ENCODE data around the gene ADGRA1.

DNA sequence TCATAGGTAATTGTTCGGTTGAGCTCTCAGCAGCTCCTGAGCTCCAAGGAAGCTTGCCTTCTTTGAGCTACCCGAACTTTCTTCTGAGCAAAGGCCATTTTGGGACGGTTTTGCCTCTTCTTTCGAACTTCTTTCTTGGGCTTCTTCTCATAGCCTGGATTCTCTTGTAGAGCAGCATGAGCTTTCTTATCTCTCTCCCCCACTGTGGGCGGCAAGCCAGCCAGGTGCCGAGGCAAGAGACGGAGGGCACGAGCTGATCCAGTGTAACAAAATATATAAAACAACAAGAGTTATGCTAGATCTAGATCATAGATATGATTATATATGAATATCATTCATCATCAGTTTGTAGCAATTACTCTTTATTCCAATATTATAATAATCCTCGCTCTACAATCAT is 55.8 kb downstream of the ADGRA1 start:
- TF ChIP-seq CTCF (IDR thresholded peaks at IDR 0.05 in 4 of 5, conservative IDR thresholded peaks at IDR 0.05 in 1 of 5) (no peak), POLR2A (IDR thresholded peaks at IDR 0.05) (no peak)

Data from gastrocnemius medialis (tissue), 4 donors.